ENCODE measurements around the gene ADAMTS20. TPM values are rescaled to one million over a fixed set of nuclear protein-coding genes. Genes with fewer than 3 reads are reported as not detected.
A peak's percentile ranks its signal among the peaks of the same experiment; 100 is the strongest.
"Not testable (repeated sequence)": the region's sequence is repeated elsewhere in the genome, so short reads cannot be mapped to it uniquely, and the experiment has no call there.

Gene ADAMTS20
- polyA plus RNA-seq, 3 donors = 0.74 to 0.86 (median 0.83) TPM

DNA sequence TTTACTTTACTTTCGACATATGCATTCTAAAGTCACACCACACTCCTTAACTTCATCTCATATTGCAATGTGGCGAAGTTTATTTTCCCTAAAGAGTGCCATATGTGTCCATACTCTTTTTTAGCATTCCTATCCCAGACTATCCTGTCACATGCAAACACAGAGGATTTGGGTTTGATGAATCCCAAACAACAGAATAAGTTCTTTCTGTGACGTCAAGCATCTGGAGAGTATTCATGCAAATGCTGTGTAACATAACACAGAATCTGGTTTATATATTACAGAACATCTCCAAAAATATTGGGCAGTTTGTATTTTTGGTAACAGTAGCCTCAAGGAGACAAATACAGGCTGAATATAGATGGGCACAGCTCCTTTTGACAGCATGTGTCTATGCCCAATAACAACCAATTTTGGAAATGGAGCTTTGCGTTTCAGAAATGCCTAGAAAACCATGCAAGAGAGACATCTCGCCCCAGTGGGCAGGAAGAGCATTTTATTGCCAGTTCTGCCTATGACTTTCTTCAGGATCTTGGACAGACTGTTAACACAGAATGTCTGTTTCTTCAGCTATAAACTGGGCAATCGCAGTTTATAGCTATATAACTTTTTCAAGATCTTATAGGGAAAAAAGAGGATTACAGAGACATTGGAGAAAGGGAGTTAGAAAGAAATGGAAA, 190.8 kb downstream of the ADAMTS20 start:
- DNase-seq = no peak

DNA sequence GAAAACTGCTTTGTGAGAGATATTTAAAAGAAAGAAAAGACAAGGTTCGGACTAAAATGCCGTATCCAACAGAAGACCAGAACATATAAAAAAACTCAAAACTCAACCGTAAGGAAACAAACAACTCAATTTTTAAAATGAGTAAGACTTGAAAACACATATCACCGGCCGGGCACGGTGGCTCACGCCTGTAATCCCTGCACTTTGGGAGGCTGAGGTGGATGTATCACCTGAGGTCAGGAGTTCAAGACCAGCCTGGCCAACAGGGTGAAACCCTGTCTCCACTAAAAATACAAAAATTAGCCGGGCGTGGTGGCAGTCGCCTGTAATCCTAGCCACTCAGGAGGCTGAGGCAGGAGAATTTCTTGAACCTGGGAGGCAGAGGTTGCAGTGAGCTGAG, 192.0 kb downstream of the ADAMTS20 start:
- not testable (repeated sequence) for DNase-seq

DNA sequence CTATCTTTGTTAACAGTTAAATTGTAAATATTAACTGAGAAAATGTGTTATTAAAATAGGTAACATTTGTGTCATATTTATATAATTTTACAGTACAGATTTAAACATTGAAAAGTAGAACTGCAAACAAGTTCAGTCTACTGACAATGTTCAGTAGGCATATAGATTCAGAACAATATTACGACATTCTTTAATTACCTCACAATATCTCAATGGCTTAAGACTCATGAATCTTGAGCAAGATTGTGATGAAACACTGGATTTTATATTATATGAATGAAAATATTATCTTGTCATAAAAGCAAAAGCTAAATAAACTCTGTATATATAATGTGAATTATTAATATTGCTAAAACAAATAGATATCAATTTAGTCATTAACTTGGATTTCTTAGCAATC, 194.9 kb downstream of the ADAMTS20 start:
- no peak for DNase-seq

DNA sequence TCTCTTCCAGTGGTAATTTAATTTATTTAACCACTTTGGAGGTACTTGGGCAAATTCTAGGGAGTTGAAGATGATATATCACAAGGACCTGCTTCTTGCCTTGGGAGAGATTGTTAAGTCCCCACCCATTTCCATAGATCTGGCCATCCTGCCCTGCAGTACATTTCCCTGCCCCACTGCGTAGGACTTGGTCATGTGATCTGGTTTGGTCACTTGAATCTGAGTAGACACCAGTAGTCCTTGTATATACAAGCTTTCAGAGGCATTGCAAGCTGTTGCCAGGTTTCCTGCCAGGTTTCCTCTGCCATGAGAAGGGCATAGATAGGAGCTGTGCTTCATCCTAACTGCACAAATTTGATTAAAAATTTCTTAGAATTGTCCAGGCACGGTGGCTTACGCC, 200.0 kb downstream of the ADAMTS20 start:
- DNase-seq = no peak

DNA sequence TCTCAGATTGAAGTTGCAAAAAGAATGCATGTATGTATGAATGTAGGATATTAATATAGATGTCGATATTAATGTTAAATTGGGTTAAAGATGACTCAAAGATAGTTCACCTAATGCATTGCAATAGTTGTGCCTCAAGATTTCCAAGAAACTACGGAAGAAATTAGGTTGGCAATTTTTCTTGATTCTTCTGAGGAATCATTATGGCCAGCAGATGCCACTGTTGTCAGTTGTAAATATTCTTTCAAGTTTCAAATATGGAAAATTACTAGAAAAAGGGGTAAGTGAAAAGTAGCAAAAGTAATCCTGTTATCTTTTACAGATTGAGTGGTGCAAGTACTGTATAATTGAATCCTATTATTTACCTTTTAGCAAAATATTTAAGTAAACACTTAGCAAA, 202.1 kb downstream of the ADAMTS20 start:
- no peak for DNase-seq

DNA sequence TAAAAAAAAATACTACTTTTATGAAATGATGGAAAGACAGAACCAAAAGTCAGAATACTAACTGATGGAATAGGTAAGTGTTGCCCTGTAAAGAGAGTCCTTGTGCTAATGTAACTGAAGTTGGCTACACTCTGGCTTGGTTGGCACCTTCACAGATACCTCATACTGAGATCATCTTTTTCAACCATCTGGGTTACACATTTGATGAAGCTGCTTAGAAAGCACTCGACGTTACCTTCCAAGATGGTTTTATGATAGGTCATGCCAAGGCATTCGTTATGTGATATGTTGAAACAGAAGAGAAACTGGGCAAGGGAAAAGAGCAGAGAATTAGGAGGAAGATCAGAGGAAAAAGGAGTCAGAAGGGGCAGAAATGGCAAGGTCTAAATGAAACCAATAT, 203.8 kb downstream of the ADAMTS20 start:
- DNase-seq = no peak

DNA sequence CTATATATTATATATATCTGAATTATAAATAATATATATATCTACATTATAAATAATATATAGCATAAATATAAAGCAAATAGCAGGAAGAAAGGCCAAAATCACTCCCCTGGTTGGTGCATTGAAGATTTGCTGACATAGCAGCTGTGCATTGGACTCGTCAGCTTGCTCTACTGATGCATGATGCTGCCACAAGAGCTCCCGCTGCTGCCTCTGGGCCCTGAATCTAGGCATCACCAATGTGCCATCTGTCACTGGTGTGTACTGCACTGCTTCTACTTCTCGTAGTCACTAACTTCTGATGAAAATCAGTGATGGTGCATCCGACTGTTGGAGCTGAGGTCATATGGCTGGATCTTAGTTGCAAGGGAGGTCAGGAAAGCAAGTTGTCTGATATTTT, 205.0 kb downstream of the ADAMTS20 start:
- no peak for DNase-seq

DNA sequence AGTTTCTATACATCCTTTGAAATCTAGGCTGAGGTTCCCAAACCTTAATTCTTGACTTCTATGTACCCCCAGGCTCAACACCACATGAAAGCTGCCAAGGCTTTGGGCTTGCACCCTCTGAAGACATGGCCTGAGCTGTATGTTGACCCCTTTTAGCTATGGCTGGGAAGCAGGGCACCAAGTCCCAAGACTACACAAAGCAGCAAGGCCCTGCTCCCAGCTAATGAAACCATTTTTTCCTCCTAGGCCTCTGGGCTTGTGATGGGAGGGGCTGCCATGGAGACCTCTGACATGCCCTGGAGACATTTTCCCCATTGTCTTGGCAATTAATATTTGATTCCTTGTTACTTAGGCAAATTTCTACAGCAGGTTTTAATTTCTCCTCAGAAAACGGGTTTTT, 207.0 kb downstream of the ADAMTS20 start:
- DNase-seq = no peak

DNA sequence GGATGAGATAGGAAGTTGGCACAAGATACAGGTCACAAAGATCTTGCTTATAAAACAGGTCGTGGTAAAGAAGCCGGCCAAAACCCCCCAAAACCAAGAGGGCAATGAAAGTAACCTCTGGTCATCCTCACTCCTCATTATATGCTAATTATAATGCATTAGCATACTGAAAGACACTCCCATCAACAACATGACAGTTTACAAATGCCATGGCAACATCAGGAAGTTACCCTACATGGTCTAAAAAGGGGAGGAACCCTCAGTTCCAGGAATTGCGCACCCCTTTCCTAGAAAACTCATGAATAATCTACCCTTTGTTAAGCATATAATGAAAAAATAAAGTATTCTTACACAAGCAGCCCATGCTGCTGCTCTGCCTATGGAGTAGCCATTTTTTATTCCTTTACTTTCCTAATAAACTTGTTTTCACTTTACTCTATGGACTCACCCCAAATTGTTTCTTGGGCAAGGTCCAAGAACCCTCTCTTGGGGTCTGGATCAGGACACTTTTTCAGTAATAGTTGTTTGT, 210.2 kb downstream of the ADAMTS20 start:
- not testable (repeated sequence) for DNase-seq

DNA sequence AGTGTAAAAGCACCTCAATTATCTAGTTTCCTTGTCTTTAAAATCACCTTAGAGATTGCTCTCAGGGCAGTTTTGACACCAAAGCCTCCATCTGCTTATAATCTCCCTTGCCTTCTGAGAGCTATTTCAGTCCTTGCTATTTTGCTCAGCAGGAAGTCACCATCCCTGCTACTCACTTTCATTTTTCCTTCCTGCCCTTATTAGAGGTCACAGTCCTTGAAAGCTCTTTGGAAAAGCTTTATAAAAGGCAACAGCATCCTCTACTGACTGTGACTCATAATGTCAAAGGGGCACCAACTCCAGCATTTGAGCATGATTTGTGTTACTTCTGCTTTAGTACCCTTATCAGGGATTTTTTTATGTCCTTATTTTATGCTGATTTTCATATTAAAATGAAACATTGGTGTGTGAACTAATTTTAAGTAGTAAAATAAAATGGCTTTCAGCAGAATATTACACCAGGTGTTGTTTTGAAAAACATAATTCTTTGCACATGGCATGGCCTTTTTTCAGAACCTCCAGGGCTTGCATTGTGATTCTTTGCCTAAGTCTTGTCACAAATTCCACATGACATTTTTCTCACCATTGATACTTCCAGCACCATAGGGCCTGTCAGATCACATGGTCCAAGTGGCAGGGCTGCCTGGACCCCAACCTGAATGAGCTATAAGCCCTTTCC, 213.0 kb downstream of the ADAMTS20 start:
- peak; percentile 54 for DNase-seq

DNA sequence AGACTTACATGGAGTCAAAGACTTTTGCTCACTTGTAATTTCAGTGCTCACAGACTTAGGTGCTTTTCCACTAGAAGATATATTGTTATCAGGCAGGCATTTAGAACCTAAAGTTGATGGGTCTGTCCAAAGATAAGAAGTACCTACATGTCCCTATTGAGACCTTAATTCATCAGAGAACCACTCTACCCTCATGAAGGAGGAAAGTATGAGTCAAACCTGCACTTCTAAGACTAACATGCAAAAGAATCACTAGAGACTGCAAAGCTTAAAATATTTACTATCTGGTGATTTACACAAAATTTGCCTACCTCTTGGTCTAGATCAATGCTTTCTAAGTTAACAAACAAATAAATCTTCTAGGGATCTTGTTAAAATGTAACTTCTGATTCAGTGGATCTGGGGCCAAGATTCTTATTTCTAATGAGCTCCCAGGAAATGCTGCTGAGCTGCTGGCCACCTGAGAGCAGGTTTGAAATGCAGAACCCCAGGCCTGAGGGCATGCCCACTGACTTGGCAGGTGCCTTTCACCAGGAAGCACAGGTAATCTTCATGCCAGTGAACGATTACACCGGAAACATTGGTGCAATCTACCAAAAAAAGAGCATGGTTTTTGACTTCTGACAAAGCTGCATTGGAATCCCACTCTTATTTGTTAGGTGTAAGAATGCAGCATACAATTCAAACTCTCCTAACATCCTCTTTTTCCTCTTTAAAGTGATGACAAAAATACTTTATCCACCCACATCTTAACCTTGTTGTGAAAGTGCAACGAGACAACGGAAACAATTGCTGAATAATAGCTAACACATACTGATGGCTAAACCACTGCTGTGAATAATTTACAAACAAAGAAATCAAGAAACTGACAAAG, 214.2 kb downstream of the ADAMTS20 start:
- no peak for DNase-seq

DNA sequence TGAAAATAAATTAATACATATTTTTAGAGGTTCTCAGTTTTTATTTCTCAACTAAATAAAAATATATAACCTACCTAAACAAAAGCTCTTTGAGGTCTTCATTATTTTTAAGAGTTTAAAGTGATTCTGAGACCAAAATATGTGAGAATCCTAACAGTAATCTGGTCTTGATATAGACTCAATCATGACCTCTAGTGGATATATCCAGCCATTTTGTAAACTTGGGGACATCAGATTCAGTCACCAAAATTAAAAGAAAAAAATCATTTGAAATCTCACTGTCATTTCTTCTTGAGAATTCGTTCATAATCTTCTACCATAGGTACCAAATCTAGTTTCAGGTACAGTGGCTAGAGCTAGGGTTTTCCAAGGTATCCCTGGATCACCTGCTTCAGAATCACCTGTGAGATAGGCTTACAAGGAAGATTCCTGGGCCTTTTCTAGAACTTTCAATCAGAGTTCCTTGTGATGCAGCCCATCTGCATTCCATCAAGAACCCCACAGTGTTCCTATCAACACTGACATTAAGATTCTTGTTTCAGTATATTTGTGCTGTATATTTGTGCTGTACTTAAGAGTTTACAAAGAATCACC, 214.9 kb downstream of the ADAMTS20 start:
- DNase-seq = no peak

DNA sequence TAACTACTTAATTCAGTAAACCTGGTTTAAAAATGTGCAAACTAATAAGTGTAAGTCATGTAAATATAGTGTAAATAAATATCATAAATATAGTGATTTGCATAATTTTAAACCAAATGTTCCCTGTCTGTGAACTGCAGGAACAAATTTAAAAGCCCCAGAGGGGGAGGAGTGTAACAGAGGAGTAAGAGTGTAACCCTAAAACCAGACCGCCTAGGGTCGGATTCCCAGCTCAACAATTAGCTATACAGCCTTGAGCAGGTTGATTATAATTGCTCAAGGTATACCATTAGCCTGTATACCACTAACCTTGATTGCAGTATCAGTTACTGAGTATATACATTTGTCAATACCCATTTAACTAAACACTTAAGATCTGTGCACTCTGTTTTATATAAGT, 218.4 kb downstream of the ADAMTS20 start:
- DNase-seq = no peak

DNA sequence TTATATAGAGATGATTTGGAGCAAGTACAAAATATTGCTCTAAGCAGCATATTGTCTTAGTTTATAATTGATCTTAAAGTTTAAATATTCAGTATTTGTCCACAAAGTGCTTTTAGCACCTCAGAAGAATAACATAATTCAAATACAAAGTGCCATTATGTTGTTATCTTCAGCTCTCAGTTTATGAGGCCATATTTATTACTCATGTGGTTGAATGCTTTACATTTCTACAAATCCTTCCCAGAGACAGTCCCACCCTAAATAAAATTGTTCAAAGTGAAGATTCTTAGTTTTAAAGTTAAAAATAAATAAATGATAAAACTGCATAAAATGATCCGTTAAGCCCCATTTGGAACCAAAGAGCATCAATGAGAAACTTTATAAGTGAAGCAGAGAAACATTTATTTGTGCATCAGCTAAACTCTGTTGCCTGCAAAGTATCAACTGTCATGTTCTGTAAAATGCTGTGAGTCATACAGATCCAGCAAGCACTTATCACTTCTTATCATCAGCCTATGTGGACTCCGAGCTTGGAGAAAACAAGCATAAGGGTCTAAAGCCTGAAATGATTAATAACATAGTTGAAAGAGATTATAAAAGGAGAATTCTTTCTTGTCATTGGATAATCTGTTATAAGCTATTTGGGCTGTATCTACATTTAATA, 218.9 kb downstream of the ADAMTS20 start:
- no peak for DNase-seq

DNA sequence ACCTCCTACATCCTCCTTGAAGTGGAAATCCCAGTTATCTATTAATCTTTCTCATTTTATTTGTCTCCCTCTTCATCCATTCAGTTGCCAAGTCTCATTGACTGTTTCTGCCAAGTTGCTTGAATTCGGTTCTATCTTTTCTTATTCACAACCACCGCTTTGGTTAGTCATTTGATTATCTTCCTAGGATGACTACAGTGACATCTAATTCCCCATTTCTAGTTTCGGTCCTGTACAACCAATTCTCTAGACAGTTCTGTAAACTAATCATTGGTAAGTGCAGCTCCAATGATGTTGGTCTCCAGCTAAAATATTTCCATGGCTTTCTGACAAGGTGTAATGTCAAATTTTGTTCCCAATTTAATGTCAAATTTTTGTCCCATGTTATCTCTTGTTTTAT, 220.1 kb downstream of the ADAMTS20 start:
- DNase-seq = no peak

DNA sequence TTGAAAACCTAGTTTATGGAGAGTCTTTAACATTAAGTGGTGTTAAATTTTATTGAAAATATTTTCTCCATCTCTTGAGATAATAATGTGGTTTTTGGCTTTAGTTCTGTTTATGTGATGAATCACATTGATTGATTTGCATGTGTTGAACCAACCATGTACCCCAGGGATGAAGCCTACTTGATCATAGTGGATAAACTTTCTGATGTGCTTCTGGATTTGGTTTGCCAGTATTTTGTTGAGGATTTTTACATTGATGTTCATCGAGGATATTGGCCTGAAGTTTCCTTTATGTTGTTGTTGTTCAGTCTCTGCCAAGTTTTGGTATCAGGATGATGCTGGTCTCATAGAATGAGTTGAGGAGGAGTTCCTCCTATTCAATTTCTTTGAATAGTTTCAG, 222.6 kb downstream of the ADAMTS20 start:
- no peak for DNase-seq

DNA sequence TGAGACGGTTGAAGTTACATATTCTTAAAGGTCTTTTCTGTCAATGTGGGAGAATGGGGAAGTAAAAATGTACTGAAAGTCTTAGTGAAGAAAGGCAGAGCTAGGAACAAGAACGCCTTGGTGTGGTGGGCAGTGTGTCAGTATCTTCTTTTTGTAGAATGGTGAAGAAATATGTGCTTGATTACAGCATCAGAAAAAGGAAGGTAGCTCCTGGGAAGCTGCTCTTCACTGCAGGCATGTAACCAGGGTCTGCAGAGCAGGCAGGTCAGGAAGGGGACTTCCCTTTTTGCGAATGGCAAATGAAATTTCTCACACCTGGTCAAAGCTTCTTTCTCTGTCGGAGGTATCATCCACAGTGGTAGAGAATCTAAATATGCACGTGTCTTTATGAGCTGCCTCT, 226.2 kb downstream of the ADAMTS20 start:
- DNase-seq = no peak

DNA sequence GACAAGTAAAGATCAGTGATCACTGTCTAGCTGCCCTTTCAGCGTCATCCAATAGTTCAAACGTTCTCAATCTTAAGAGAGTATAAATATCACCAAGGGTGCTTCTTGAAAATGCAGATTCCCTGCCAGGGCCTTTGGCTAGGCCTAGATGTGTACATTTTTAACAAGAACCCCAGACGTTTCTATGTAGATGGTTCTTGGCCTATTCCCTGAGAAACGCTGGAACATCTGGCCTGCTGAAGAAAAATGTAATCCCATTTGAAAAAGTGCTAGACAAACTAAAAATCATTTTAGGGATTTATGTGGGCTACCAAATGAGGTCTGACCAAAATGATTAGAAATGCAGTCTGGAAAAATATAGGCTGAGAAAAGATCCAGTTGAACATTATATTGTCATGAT, 231.7 kb downstream of the ADAMTS20 start:
- DNase-seq = no peak

DNA sequence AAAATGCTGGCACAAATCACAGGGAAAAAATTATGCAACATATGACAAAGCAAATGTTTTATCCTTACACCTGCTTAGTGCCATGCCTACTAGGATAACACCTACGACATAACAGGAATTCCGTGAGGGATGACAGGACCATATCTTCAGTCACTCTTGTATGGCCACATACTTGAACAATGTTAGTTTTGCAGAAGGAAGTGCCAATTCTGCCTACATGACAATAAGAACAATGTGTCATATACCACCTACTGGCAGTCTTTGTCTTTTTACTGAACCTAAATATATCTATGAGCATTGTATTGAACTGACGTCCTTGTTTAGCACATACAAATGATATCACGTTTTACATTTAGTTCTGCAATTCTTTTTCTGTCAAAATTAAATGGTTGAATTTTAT, 234.0 kb downstream of the ADAMTS20 start:
- no peak for DNase-seq

DNA sequence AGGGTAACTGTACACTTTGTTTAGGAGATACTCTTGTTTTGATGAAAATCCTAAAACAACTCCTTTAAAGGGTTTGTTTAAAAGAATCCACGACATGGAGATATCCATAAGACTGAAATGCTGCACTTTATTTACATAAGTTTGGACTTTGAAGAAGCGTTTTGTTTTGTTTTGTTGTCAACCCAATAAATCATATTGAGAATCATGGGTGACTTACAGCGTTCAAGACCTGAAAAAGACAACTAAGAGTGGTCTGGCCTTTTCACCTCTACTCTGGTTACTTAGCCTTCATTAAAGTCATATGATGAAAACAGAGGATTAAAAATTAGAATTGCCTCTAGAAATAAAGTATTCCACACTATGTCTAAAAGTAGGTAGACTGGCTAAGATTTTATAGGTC, 234.8 kb downstream of the ADAMTS20 start:
- DNase-seq = no peak

DNA sequence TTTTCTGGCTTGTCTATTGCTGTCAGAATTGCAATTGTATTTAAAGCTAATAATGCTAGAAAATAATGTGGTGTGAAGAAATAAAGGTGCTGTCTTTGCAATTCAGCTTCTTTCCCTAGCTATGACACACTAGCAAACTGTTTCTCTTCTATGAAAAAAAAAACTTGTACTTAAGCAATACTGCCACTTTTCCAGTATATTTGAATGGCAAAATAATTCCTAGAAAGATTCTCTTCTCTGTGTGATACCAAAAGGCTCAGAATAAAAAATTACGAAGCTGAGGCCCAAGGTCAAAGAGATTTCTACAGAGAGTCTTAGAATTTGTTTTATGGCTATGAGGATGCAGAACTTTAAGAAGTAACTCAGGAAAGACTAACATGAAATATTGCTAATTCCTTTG, 235.5 kb downstream of the ADAMTS20 start:
- no peak for DNase-seq

DNA sequence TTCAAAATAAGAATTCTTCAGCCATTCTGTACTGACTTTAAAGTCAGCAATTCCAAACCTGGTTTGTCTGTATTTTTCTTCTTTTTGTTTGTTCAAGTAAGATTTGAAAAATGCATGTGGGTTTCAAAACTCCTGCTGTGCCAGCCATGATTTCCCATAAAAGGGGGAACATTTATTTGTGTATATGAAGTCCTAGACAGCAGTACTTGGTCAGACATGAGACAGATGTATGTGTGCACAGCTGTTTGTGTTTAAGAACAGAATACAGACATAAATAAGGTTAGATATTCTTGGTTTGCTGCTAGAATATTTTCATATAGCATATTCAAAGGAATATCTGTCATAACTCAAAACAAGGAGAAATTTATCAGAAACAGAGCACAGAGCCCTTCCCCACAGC, 236.0 kb downstream of the ADAMTS20 start:
- no peak for DNase-seq
